ENCODE measurements around the gene OTOG.
"Not testable (repeated sequence)": the region's sequence is repeated elsewhere in the genome, so short reads cannot be mapped to it uniquely, and the experiment has no call there.

The OTOG gene

DNA sequence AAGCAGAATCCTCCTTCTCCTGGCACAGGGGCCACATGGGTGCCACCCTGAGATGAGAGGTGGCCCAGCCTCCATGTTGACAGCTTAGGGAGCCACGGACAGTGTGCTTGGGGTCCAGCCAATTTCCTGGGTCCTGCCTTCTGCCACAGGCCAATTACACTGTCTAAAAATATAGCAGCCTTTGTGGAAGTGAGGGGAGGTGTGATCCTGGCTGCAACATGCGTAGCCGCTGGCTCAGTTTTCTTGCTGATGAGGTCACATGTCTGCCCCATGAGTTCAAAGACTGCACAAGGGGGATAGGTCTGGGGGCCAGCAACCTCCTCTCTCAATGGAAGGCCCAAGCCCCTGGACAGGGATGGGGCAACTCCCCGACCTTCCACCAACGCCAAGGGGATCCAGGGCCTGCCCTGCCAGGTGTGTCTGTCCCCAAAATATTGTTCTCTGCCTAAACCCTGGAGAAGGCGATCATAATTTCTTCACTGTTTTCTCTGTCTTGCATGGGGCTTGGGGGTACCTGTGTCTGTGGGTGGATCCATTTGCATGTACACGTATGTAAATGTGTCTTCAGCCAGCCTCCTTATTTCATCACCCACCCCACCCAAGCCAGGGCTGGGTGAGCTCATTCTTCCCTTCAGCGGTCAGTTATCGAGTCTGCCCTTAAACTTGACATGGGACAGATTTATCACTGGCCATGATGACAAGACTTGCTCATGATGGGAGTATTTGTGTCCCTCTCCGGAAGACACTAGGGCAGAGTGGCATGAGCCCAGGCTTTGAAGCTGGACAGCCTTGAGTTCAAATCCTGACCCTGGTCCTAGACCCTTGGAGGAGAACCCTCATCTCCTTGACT is 59.4 kb downstream of the OTOG start:
- DNase-seq = no peak

DNA sequence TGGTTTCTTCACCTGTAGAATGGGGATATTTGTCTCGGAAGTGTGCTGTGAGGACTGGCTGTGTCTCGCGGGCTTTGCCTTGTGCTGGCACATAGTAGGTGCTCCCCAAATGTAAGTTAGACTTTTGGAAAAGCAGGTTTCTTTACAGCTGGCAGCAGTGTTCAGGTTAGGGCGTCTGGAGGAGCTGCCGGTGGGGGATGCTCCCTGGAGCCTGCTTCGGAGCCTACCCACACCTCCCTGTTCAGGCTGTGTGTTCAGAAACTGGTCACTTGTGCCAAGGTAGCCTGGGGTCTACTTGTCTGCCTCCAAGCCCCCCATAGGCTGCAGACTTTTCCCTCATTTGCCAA is 60.0 kb downstream of the OTOG start:
- DNase-seq = no peak

DNA sequence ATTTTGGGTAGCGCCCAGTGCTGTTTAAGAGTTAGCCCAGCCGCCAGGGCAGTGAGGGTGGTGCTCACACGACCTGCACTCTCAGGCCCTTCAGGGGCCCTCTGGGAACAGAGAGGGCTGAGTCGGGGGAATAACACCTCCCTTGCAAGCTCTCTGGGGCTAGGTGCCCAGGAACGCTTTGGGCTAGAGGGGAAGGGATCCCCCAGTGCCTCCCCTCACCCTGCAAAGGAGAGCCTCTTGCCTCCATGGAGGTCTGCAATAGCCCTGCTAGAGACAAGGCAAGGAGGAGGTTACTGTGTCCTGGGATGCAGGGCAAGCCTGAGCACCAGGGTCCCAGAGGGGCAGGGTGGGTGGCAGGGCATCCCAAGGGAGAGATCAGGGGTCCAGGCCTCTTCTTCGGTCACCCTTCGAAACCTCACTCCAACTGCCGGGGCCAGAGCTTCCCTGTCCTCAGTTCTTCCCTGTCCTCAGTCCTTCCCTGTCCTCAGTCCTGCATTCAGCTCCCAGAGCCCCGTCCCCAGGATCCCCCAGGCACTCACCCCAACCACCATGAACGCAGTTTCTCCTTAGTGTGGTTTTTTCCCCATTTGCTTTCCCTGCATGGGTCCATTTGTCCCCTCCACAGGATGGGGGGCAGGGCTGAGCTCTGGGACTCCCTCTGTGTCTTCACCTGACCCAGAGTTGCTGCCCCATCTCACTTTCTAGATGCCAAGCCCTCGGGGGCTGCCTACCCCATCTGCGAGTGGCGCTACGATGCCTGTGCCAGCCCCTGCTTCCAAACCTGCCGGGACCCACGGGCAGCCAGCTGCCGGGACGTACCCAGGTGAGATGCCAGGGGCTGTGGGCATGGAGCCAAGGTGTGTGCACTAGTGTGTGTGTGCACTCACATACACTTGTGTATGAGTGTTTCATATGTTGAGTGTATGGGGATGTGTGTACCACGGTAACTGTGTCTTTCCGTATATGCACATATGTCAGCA is 60.8 kb downstream of the OTOG start:
- no peak for DNase-seq

DNA sequence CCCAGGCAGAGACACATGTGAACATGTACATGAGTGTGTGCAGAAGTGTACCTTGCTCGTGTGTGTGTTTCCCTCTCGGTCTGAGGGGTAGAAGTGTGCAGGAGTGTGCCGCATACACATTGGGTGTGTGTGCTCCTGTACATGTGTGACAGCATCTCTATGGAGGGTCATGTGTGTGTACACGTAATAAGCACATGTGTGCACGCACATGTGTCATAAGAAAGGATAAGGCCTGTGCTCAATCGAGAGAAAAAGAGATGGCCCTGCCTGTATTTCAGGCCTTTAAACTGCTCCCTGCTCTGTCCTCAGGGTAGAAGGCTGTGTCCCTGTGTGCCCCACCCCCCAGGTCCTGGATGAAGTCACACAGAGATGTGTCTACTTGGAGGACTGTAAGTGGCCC is 61.8 kb downstream of the OTOG start:
- DNase-seq = no peak

DNA sequence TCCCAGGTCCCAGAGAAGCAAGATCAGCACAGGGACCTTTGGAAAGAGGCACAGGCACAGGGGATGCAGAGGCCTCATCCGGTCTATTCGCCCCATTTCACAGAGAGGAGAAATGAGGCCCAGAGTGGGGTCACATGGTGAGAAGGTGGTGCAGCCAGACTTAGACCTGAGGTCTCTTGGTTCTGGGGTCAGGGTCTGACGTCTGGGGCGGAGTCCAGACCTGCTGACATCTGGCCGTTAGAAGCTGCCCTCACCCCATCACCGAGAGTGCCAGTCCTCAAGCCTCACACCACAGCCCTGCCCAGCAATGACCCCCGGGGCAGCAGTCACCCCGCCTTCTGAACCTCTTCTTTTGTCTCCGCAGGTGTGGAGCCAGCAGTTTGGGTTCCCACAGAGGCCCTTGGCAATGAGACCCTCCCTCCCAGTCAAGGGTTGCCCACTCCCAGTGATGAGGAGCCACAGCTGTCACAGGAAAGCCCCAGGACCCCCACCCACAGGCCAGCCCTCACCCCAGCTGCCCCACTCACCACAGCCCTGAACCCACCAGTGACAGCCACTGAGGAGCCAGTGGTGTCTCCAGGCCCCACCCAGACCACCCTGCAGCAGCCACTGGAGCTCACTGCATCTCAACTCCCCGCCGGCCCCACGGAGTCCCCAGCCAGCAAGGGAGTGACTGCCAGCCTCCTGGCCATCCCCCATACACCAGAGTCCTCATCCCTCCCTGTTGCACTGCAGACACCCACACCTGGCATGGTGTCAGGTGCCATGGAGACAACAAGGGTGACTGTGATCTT is 62.4 kb downstream of the OTOG start:
- no peak for DNase-seq

DNA sequence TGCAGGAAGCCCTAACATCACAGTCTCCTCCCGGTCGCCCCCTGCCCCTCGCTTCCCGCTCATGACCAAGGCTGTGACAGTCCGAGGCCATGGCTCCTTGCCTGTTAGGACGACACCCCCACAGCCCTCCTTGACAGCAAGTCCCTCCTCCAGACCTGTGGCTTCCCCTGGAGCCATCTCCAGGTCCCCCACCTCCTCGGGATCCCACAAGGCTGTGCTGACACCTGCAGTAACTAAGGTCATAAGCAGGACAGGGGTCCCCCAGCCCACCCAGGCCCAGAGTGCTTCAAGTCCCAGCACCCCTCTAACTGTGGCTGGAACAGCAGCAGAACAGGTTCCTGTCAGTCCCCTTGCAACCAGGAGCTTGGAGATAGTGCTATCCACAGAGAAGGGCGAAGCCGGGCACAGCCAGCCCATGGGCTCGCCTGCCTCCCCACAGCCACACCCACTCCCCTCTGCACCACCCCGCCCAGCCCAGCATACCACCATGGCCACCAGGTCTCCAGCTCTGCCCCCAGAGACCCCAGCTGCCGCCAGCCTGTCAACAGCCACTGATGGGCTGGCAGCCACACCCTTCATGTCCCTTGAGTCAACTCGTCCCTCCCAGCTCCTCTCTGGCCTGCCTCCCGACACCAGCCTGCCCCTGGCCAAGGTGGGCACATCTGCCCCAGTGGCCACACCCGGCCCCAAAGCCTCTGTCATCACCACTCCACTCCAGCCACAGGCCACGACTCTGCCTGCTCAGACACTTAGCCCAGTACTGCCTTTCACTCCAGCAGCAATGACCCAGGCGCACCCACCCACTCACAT is 63.2 kb downstream of the OTOG start:
- DNase-seq = no peak

DNA sequence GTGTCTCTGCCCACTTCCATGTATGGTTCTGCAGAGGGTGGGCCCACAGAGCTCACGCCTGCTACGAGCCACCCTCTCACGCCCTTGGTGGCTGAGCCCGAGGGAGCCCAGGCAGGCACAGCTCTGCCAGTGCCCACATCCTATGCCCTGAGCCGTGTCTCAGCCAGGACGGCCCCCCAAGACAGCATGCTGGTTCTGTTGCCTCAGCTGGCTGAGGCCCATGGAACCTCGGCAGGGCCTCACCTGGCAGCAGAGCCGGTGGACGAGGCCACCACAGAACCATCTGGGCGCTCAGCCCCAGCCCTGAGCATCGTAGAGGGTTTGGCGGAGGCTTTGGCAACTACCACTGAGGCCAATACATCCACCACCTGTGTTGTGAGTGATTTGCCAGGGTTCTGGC is 64.0 kb downstream of the OTOG start:
- DNase-seq = no peak

DNA sequence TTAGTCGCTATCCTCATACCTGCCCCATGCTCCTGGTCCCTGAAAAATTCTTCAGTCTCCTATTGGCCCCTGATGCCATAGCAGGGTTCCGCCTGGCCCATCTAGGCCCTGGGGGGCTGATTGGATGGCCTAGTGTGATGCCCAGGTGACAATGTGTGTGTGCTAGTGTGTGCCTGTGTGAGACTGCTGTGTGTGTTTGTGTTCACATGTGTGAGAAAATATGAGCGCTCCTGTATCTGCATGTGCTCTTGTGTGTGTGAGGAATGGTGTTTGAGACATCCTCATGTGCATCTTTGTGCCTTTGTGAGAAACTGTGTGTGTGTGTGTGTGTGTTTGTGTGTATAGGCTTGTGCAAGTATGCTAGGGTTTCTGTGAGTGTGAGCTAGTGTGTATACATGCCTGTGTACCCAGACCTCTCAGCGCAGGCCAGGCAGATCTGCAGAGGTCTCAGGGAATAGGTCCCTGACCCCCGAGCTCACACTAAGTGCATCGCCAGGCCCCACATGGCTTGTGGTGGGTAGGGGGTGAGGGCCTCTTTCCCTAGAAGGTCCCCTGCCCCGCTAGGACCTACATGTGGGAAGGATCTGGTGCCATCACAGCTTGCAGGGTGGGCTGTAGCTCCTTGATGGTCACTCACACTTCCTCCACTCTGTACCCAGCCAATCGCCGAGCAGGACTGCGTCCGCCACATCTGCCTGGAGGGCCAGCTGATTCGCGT is 64.6 kb downstream of the OTOG start:
- DNase-seq = no peak

DNA sequence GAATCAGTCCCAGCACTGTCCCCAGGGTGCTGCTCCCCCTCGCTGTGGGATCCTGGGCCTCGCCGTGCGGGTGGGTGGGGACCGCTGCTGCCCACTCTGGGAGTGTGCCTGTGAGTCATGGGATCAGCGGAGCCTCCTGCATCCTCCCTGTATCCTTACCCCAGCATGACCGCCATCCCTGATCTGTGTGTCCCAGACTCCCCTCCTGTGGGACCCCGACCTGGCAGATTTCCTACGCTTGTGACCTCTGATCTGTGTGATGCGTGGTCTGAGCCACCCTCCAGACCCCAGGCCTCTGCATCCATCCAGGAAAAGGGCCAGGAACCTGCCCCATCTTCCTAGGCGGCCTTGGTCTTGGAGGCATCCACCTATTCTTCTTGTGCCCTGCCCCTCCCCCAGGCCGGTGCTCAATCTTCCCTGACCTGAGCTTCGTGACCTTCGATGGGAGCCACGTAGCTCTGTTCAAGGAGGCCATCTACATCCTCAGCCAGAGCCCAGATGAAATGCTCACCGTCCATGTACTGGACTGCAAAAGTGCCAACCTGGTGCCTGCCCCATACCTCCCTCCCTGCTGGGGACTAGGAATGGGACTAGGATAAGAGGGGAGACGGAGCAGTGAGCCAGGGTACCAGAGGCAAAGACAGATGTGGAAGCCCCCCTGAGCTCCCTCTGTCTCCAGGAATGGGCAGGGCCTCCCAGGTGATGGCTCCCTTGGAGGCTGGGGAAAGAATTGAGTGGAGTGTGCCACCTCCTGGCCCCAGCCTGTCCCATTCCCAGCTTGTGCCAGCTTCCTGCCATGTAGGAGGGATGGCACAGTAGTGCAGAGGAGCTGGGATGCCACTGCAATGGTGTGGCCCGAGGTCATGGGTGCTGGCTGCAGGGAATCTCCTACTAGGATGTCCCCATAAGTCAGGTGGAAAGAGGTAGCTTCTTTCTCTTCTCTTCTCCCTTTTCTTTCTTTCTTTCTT is 65.4 kb downstream of the OTOG start:
- no peak for DNase-seq

DNA sequence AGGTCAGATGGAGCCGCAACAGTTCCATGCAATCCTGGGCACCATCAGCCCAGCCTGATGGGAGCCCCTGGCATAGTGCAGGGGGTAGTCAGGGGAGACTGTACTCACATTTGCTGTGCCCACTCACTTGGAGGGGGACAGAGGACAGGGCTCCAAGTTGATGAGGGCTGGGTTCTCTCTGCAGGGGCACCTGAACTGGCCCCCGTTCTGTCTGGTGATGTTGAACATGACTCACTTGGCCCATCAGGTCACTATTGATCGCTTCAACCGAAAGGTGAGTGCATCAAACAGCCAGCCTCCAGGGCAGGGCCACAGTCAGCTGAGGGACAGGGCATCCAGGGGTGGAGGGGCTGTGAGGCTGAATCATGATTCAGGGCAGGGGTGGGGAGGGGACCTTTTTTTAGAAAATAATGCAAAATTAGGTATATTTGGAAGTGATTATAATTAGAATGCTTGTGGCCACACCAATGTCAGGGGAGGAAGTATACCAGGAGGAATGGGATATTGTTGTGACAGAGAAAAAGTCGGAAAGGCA is 66.4 kb downstream of the OTOG start:
- DNase-seq = no peak

DNA sequence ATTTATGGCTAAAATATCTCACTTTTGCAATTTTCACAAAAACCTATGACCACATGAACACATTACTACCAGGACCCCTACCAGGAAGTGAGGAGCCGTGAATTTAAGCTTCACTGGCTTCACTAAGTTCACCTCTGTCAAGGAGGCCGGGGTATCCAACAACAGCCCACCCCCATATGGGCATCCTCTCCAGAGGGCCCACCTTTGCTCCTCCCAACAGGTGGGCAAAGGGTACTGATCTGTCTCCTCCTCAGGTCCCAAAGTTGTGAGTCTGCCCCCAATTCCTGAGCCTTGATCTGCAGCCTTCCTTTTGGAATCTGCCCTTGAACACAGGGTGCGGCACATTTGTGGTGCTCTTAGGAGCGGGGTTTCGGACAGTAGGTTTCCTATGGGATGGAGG is 66.9 kb downstream of the OTOG start:
- DNase-seq = no peak

DNA sequence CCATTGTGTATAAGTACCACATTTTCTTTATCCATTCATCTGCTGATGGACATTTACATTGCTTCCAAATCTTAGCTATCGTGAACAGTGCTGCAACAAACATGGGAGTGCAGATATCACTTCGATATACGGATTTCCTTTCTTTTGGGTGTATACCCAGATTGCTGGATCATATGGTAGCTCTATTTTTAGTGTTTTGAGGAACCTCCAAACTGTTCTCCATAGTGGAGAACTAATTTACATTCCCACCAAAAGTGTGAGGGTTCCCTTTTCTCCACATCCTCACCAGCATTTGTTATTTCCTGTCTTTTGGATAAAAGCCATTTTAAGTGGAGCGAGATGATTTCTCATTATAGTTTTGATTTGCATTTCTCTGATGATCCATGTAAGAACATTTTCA is 75.7 kb downstream of the OTOG start:
- DNase-seq = not testable (repeated sequence)

DNA sequence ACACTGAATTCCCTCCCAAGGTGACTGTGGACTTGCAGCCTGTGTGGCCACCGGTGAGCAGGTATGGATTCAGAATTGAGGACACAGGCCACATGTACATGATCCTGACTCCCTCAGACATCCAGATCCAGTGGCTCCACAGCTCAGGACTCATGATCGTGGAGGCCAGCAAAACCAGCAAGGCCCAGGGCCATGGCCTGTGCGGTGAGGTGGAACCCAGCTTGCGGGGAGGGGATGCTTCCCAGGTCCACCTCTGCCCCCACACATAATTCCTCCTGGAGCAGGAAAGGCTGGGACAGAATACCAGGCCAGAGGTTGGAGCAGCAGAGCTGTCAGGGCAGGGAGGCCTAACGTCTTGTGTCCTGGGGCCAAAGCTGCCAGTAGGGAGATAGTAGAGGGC is 82.1 kb downstream of the OTOG start:
- no peak for DNase-seq

DNA sequence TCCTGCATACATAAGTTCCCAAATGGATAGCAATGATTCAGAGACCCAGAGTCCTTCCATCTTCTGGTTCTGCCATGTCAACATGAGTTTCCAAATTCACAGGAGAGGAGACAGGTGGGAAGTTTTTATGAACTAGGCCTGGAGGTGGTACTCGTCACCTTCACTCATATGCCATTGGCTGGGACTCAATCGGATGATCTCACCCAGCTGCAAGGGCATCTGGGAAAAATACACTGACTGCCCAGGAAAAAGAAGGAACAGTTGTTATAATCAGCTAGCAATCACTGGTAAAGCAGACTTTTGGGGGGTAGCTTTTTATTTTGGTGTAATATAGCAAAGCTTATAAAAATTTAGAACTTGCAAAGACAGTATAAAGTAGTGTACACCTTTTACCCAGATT is 83.9 kb downstream of the OTOG start:
- DNase-seq = no peak

DNA sequence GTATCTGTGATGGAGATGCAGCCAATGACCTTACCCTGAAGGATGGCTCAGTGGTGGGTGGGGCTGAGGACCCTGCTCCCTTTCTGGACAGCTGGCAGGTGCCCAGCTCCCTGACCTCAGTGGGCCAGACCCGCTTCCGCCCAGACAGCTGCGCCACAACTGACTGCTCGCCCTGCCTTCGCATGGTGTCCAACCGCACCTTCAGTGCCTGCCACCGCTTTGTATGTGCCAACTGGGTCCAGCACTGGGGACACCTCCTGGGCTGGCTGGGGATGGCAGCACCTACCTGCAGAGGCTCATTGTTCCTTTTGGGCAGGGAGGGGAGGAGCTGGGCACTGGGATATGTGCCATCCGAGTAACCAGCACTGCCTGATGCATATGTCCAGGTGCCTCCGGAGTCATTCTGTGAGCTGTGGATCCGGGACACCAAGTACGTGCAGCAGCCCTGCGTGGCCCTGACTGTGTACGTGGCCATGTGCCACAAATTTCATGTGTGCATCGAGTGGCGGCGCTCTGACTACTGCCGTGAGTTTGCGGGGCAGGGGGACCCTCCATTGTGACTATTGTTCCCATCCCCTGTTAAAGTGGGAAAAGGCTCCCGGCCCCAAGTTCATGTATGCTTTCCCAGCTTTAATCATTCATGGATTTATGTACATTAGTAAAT is 84.8 kb downstream of the OTOG start:
- no peak for DNase-seq

DNA sequence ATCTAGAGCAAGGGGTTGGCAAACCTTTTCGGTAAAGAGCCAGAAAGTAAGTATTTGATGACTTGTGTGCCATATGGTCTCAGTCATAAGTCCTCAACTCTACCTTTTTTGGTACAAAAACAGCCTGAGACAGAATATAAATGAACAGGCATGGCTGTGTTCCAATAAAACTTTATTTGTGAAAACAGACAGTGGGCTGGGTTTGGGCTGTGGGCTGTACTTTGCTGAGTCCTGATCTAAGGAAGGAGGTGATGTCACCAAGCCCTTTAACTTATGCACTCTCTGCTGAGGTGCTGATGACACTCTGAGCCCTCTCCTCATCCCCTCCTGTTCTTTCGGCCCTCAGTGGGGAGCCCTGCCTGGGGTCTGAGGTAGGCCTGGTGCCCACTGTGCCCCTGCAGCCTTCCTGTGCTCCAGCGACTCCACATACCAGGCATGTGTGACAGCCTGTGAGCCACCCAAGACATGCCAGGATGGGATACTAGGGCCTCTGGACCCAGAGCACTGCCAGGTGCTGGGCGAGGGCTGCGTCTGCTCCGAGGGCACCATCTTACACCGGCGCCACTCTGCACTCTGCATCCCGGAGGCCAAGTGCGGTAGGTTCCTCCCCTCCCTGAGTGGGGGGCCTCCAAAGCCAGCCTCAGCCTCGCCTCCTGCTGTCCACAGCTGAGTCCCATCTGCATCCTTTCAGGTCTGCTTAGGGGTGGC is 86.4 kb downstream of the OTOG start:
- no peak for DNase-seq

DNA sequence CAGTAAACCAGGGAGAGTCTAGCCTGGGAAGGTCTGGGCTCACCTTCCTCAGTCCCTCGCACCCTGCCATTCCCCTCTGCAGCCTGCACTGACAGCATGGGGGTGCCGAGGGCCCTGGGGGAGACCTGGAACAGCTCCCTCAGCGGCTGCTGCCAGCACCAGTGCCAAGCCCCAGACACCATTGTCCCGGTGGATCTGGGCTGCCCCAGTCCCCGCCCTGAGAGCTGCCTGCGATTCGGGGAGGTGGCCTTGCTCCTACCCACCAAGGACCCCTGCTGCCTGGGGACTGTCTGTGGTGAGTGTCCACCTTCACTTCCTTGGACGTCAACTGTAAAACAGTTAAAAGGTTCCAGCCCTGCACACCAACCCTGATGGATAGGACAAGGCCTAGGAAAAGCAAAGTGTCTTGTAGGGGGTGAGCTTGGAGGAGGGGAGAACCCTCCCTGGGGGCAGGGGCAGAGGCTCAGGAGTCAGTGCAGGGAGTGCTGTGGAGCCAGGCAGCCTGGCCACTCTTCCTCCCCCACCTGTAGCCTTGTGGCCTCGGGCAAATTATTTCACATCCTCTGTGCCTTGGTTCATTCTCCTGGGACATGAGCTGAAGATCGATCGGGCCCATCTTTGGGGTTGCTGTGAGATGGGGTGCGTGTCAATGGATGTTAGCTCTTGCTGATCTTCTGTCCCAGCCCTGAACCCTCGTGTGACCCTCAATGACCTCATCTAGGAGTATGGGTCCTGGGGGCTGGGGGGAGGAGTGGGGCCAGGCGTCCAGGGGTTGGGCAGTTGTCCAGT is 87.1 kb downstream of the OTOG start:
- DNase-seq = no peak

Data from stimulated activated CD4-positive, alpha-beta T cell treated with anti-CD3 and anti-CD28 coated beads, Interleukin-1b, Interleukin-23, amount 100 ng/mL, for 48 hours (primary cell).